HuH-7 (cell line): ENCODE results near the gene LONRF2.
A peak's percentile ranks its signal among the peaks of the same experiment; 100 is the strongest.
"Not testable (repeated sequence)": the region's sequence is repeated elsewhere in the genome, so short reads cannot be mapped to it uniquely, and the experiment has no call there.

Source experiments
- DNase-seq: peaks from one replicate; pipeline ENCODE4 v3.0.0; 2011; ENCODE audit warnings: low spot score

LONRF2 gene

GRCh38 chr2:100253786-100254185 is 68.5 kb downstream of the LONRF2 start:
- DNase-seq: no peak

GRCh38 chr2:100252811-100253698 is 69.2 kb downstream of the LONRF2 start:
- DNase-seq: no peak

GRCh38 chr2:100250645-100251044 is 71.7 kb downstream of the LONRF2 start:
- no peak for DNase-seq

- no peak for DNase-seq
Measured at GRCh38 chr2:100248971-100249370, 73.3 kb downstream of the LONRF2 start.

GRCh38 chr2:100248556-100248955 is 73.7 kb downstream of the LONRF2 start:
- not testable (repeated sequence) for DNase-seq

GRCh38 chr2:100248044-100248330 is 74.3 kb downstream of the LONRF2 start:
- no peak for DNase-seq

GRCh38 chr2:100247256-100248043 is 74.9 kb downstream of the LONRF2 start:
- DNase-seq: no peak

GRCh38 chr2:100246163-100247145 is 75.8 kb downstream of the LONRF2 start:
- peak; percentile 56 for DNase-seq

GRCh38 chr2:100245681-100246080 is 76.6 kb downstream of the LONRF2 start:
- DNase-seq: no peak

GRCh38 chr2:100244881-100245605 is 77.3 kb downstream of the LONRF2 start:
- DNase-seq: no peak

- DNase-seq: no peak
Measured at GRCh38 chr2:100243631-100244030, 78.7 kb downstream of the LONRF2 start.

GRCh38 chr2:100242891-100243619 is 79.2 kb downstream of the LONRF2 start:
- DNase-seq: peak; percentile 87

GRCh38 chr2:100242476-100242875 is 79.8 kb downstream of the LONRF2 start:
- no peak for DNase-seq

- no peak for DNase-seq
Measured at GRCh38 chr2:100241236-100241635, 81.1 kb downstream of the LONRF2 start.

- no peak for DNase-seq
Measured at GRCh38 chr2:100240386-100240785, 81.9 kb downstream of the LONRF2 start.

- no peak for DNase-seq
Measured at GRCh38 chr2:100239486-100240210, 82.7 kb downstream of the LONRF2 start.

- no peak for DNase-seq
Measured at GRCh38 chr2:100238471-100238870, 83.8 kb downstream of the LONRF2 start.

GRCh38 chr2:100237770-100238169 is 84.5 kb downstream of the LONRF2 start:
- no peak for DNase-seq

GRCh38 chr2:100237163-100237562 is 85.1 kb downstream of the LONRF2 start:
- no peak for DNase-seq

GRCh38 chr2:100236166-100236565 is 86.1 kb downstream of the LONRF2 start:
- no peak for DNase-seq
